Left lung (tissue), 10 donors: ENCODE results near the gene CA12. TPM values are rescaled to one million over a fixed set of nuclear protein-coding genes. Genes with fewer than 3 reads are reported as not detected.

Source experiments
- ATAC-seq: fragments of 200-7000 bp; cut with Tn5 transposase; one replicate; pipeline ENCODE4 v1.9.1; 2020; ENCODE audit warnings: moderate library complexity
- DNase-seq, 4 donors: peaks; one replicate each; pipeline ENCODE4 v3.0.0-alpha.2; 2013 to 2020
- H3K27ac ChIP-seq, 2 donors: fragments of 200-600 bp; sonication (generic) in 1 of 2; one replicate each; pipeline versions ENCODE4 v1.5.0 to v1.8.0; 2020 to 2021
- H3K27me3 ChIP-seq, 2 donors: fragments of 200-600 bp; sonication (generic) in 1 of 2; one replicate each; pipeline versions ENCODE4 v1.5.0 to v1.8.0; 2020 to 2021
- H3K36me3 ChIP-seq, 2 donors: fragments of 200-600 bp; sonication (generic) in 1 of 2; one replicate each; pipeline versions ENCODE4 v1.5.0 to v1.8.0; 2020 to 2021
- H3K4me1 ChIP-seq, 2 donors: fragments of 200-600 bp; one replicate each; pipeline ENCODE4 v1.8.0; 2021
- H3K4me3 ChIP-seq, 2 donors: fragments of 200-600 bp; sonication (generic) in 1 of 2; one replicate each; pipeline versions ENCODE4 v1.5.0 to v1.8.0; 2020 to 2021; ENCODE audit warnings: mild to moderate bottlenecking in 1 of 2
- H3K9me3 ChIP-seq, 2 donors: fragments of 200-600 bp; sonication (generic) in 1 of 2; one replicate each; pipeline versions ENCODE4 v1.5.0 to v1.8.0; 2020 to 2021
- CTCF ChIP-seq, 2 donors: fragments of 200-600 bp; sonication (generic) in 1 of 2; IDR thresholded peaks; one replicate each; pipeline versions ENCODE4 v1.5.0 to v1.8.0; 2021; ENCODE audit warnings: antibody characterized with exemption in 2 of 2
- intact Hi-C, 2 donors: fragments of 100-400 bp; cut with DNase I; formaldehyde crosslinking; loops; one replicate each; pipeline versions ENCODE4 v1.11.2 to v1.14.2; 2022
- polyA plus RNA-seq, 6 donors: library from polyadenylated mRNA; unstranded; fragments of 120-200 nt; gene quantifications; one replicate each; pipeline ENCODE4 v1.2.1, GENCODE V29; 2013; ENCODE audit not compliant: insufficient read length in 6 of 6
- total RNA-seq, 2 donors: library from RNA; stranded (reverse); fragmentation: NEBNext Ultra II Directional; extraction: Animal tissue kit (Norgen Biotek cat#: 25700); gene quantifications; one replicate each; pipeline ENCODE4 v1.2.1, GENCODE V29; 2021
- donor health status: DM: no; HTN: yes; CAD: no.
- donor health status: DM: no; HTN: no; CAD: no.

The CA12 gene
- total and polyA plus RNA-seq, 8 donors = 1.6 to 20.5 (median 5.6) TPM

GRCh38 chr15:63396152-63396928 is 14.7 kb upstream of the CA12 start:
- H3K4me3 ChIP-seq = no peak overlapping the region
- no peaks in the 10 kb centered on the region for H3K9me3 ChIP-seq
- no peaks in the 10 kb centered on the region for H3K27me3 ChIP-seq
- TF ChIP-seq CTCF (IDR thresholded peaks at IDR 0.05) = no peak
- intact Hi-C loops = no loop called here
- DNase-seq (no peak), ATAC-seq (peak; percentile 93)
- H3K36me3 ChIP-seq = no peaks in the 10 kb centered on the region
- H3K4me1 ChIP-seq = peaks cover 0 to 11% of the 10 kb centered on the region in 2 donors
- peak overlapping the region in 1 of 2 donors; percentile 0 for H3K27ac ChIP-seq

GRCh38 chr15:63395730-63396151 is 14.1 kb upstream of the CA12 start:
- no peaks in the 10 kb centered on the region for H3K36me3 ChIP-seq
- ATAC-seq (peak; percentile 23), DNase-seq (no peak)
- no peak overlapping the region for H3K27ac ChIP-seq
- no peaks in the 10 kb centered on the region for H3K9me3 ChIP-seq
- H3K4me1 ChIP-seq = peaks cover 0 to 11% of the 10 kb centered on the region in 2 donors
- intact Hi-C loops = no loop called here
- no peak for TF ChIP-seq CTCF (IDR thresholded peaks at IDR 0.05)
- no peaks in the 10 kb centered on the region for H3K27me3 ChIP-seq
- H3K4me3 ChIP-seq = no peak overlapping the region

- peaks cover 0 to 10% of the 10 kb centered on the region in 2 donors for H3K4me1 ChIP-seq
- ATAC-seq (no peak), DNase-seq (no peak)
- TF ChIP-seq CTCF (IDR thresholded peaks at IDR 0.05) = no peak
- no peak overlapping the region for H3K27ac ChIP-seq
- H3K27me3 ChIP-seq = no peaks in the 10 kb centered on the region
- H3K9me3 ChIP-seq = no peaks in the 10 kb centered on the region
- intact Hi-C loops = no loop called here
- no peaks in the 10 kb centered on the region for H3K36me3 ChIP-seq
- no peak overlapping the region for H3K4me3 ChIP-seq
These were observed 10.8 kb upstream of the CA12 start for GRCh38 chr15:63392361-63393009.

- intact Hi-C loops = no loop called here
- peaks cover 0 to 10% of the 10 kb centered on the region in 2 donors for H3K4me1 ChIP-seq
- DNase-seq = no peak
- no peaks in the 10 kb centered on the region for H3K36me3 ChIP-seq
- ATAC-seq = no peak
- no peak overlapping the region for H3K4me3 ChIP-seq
- H3K27ac ChIP-seq = no peak overlapping the region
- no peaks in the 10 kb centered on the region for H3K27me3 ChIP-seq
- TF ChIP-seq CTCF (IDR thresholded peaks at IDR 0.05) = no peak
- H3K9me3 ChIP-seq = no peaks in the 10 kb centered on the region
These were observed 10.2 kb upstream of the CA12 start for GRCh38 chr15:63391669-63392360.

GRCh38 chr15:63390689-63391088 is 9.0 kb upstream of the CA12 start:
- H3K4me1 ChIP-seq = peaks cover 0 to 10% of the 10 kb centered on the region in 2 donors
- intact Hi-C loops = no loop called here
- H3K4me3 ChIP-seq = no peak overlapping the region
- H3K27me3 ChIP-seq = no peaks in the 10 kb centered on the region
- no peak for TF ChIP-seq CTCF (IDR thresholded peaks at IDR 0.05)
- ATAC-seq = no peak
- no peak for DNase-seq
- H3K36me3 ChIP-seq = no peaks in the 10 kb centered on the region
- H3K27ac ChIP-seq = no peak overlapping the region
- H3K9me3 ChIP-seq = no peaks in the 10 kb centered on the region
